ENCODE results near the gene PIP4K2B. TPM values are rescaled to one million over a fixed set of nuclear protein-coding genes. Genes with fewer than 3 reads are reported as not detected.
A peak's percentile ranks its signal among the peaks of the same experiment; 100 is the strongest.

PIP4K2B gene
- total and polyA plus RNA-seq, 8 donors = 9.0 to 22.2 (median 13.1) TPM

- Histone ChIP-seq H3K36me3 (peaks cover 0 to 18% (median 0%) of the 10 kb centered on the region in 3 donors), H3K9me3 (no peaks in the 10 kb centered on the region), H3K27me3 (no peaks in the 10 kb centered on the region), H3K4me1 (peaks cover 22 to 44% (median 38%) of the 10 kb centered on the region in 3 donors), H3K4me3 (no peak overlapping the region), H3K27ac (peak overlapping the region in 1 of 4 donors; percentile 30)
- intact Hi-C loops (cut with DNase I) = loop anchor here in 1 of 3 donors (5.0 kb wide), 1 partner anchor 58 kb away; no protein-coding TSS in a partner anchor
- FAIRE-seq (no peak), DNase-seq (peak; percentile 56 to 89 (median 72)), ATAC-seq (peak in 1 of 4 donors; percentile 4)
- TF ChIP-seq, protein P1, sequence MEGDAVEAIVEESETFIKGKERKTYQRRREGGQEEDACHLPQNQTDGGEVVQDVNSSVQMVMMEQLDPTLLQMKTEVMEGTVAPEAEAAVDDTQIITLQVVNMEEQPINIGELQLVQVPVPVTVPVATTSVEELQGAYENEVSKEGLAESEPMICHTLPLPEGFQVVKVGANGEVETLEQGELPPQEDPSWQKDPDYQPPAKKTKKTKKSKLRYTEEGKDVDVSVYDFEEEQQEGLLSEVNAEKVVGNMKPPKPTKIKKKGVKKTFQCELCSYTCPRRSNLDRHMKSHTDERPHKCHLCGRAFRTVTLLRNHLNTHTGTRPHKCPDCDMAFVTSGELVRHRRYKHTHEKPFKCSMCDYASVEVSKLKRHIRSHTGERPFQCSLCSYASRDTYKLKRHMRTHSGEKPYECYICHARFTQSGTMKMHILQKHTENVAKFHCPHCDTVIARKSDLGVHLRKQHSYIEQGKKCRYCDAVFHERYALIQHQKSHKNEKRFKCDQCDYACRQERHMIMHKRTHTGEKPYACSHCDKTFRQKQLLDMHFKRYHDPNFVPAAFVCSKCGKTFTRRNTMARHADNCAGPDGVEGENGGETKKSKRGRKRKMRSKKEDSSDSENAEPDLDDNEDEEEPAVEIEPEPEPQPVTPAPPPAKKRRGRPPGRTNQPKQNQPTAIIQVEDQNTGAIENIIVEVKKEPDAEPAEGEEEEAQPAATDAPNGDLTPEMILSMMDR (IDR thresholded peaks at IDR 0.05) = peak; percentile 72 to 83 (median 82)
- WGBS, 2 donors = 41 to 45% methylated on average over 22 to 23 of the region's 23 CpGs
These were observed 64.0 kb downstream of the PIP4K2B start for GRCh38 chr17:38735161-38735997.

DNA sequence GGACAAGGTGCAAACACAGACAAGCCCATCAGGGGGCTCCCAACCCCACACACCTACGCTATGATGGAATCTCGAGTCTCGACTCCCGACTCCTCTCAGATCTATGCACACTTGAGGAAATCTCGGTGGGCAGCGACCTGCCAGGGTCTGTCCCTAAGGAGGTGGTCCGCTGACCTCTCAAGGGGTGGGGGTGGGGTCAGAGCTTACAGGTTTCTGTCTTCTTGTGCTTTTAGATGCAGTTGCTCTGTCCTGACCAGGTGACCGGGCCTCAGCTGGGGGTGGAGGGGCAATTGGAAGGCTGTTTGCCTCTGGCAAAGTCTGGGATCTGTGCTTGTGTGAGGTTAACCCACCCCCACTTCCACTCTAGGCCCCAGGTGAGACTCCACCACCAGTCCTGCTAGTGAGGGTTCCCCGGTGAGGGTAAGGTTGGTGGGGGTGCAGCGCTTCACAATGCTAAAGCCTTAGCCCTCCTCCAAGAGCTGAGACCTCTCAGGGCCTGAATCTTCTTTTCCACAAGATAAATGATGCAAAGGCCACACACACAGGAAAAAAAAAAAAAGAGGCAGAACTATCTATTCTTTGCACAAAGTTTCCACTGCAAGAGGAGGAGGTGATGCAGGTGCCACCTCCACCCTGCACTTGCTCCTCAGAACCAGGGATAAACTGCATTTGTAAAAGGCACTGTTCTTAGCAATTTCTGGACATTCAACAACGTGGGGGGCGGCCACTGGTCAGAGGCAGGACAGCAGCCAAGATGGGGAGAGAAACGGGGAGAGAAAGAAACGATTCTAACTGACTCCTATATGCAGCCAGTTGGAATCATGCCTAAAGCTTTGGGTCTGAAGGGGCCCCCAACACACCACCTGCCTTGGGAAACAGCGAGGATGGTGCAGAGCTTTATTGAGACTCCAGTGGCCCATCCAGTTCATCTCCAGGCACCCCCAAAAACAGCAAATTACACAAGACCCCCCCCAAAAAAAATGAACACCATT, 65.1 kb downstream of the PIP4K2B start:
- 42 to 47% methylated on average over 14 to 15 of the region's 15 CpGs for WGBS, 2 donors
- H3K27ac ChIP-seq = peak overlapping the region in 3 of 4 donors; percentile 11 to 91 (median 86)
- FAIRE-seq (no peak), ATAC-seq (no peak), DNase-seq (peak in 2 of 6 donors; percentile 20 to 45)
- no peaks in the 10 kb centered on the region for H3K27me3 ChIP-seq
- H3K9me3 ChIP-seq = no peaks in the 10 kb centered on the region
- peaks cover 0 to 18% (median 0%) of the 10 kb centered on the region in 3 donors for H3K36me3 ChIP-seq
- H3K4me3 ChIP-seq = no peak overlapping the region
- intact Hi-C loops (cut with DNase I) = loop anchor here in 1 of 3 donors (5.0 kb wide), 1 partner anchor 57 kb away; no protein-coding TSS in a partner anchor
- H3K4me1 ChIP-seq = peaks cover 22 to 42% (median 38%) of the 10 kb centered on the region in 3 donors
- TF ChIP-seq, protein P1 (IDR thresholded peaks at IDR 0.05) = no peak

GRCh38 chr17:38733282-38733981, 65.9 kb downstream of the PIP4K2B start:
- intact Hi-C loops (cut with DNase I) = loop anchor here in 1 of 3 donors (5.0 kb wide), 1 partner anchor 56 kb away; no protein-coding TSS in a partner anchor
- WGBS, 2 donors = 27 to 34% methylated on average over 9 of the region's 9 CpGs

More at GRCh38 chr17:38733282-38733981, 65.9 kb downstream of the PIP4K2B start:
- no peaks in the 10 kb centered on the region for H3K9me3 ChIP-seq
- TF ChIP-seq, protein P1 (IDR thresholded peaks at IDR 0.05) = no peak
- H3K27me3 ChIP-seq = no peaks in the 10 kb centered on the region
- H3K27ac ChIP-seq = peak overlapping the region; percentile 72 to 91 (median 84)
- no peak for FAIRE-seq
- no peak overlapping the region for H3K4me3 ChIP-seq
- H3K36me3 ChIP-seq = peaks cover 0 to 11% (median 0%) of the 10 kb centered on the region in 3 donors
- peaks cover 22 to 42% (median 38%) of the 10 kb centered on the region in 3 donors for H3K4me1 ChIP-seq
- DNase-seq = peak in 4 of 6 donors; percentile 74 to 85 (median 80)
- ATAC-seq = peak; percentile 27 to 57 (median 40)

All from pancreas (tissue), 10 donors.